Testis (tissue), 2 donors: ENCODE data around the gene FOXK2.

Experiments used
- CTCF ChIP-seq, 3 experiments: fragments of 450-650 bp in 2 of 3; fragments of 200-600 bp in 1 of 3; sonication (generic) in 1 of 3; IDR thresholded peaks; one replicate each; pipeline ENCODE4 v1.5.1; 2016 to 2019; ENCODE audit warnings: antibody characterized with exemption in 3 of 3, mild to moderate bottlenecking in 2 of 3, moderate library complexity in 1 of 3
- POLR2A ChIP-seq: fragments of 450-650 bp; IDR thresholded peaks from one replicate; pipeline ENCODE4 v1.6.1; 2017; ENCODE audit warnings: antibody characterized with exemption, mild to moderate bottlenecking, moderate library complexity

GRCh38 chr17:82495844-82496528, 23.5 kb upstream of the FOXK2 start:
- TF ChIP-seq CTCF (IDR thresholded peaks at IDR 0.05) (no peak), POLR2A (no peak)
